Measurements from ENCODE around the gene REST. TPM values are rescaled to one million over a fixed set of nuclear protein-coding genes. Genes with fewer than 3 reads are reported as not detected.

Gene REST
- total and polyA plus RNA-seq, 9 of the 15 experiments (the other 6 are each of a cell fraction or from before 2014, with no cell fraction given) = 2.9 to 24.0 (median 19.2) TPM

DNA sequence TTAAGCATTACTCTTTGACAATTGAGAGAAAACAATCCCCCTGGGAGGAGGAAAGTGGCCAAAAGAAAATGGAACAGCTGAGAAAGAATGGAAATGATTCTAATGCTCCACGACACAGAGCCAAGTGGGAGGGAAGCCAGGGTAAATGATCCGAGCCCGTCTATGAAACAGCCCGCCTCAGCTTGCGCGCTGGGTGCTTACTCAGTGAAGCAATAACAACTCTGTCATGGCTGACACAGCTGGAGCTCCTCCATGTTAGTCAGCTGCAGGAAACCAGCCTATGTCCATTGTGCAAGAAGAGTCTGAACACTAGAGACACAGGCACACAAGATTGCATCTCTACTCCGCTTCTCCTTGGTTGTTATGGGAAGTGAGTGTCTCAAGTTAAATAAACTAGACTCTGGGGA is 50.4 kb downstream of the REST start:
- ATAC-seq (peak; percentile 82), FAIRE-seq (peak; percentile 83), DNase-seq (ENCODE audit: extremely low read depth in 1 of 4, low spot score in 3 of 4) (peak in 3 of 4 experiments; percentile 11 to 48 (median 35))
- H3K4me1 ChIP-seq (replicated peaks in 1 of 2; ENCODE audit: control insufficient read depth in 2 of 2, insufficient read depth in 2 of 2, low read length in 2 of 2) = peaks cover 0 to 11% of the 10 kb centered on the region in 2 experiments; a peak in 2 of 5 replicates
- peak overlapping the region; percentile 61 for H3K4me2 ChIP-seq (ENCODE audit: insufficient read depth, low read length)
- no peak overlapping the region for H3K4me3 ChIP-seq
- H4K20me1 ChIP-seq (replicated peaks; ENCODE audit: control insufficient read depth, insufficient read depth, low read length) = no peaks in the 10 kb centered on the region
- no peaks in the 10 kb centered on the region for H3K9me1 ChIP-seq (ENCODE audit: control insufficient read depth, insufficient read depth, low read length)
- ChIA-PET CTCF (ENCODE audit: low intra/inter-chr PET ratio) (no interaction called here), POLR2A (no interaction called here)
- no peaks in the 10 kb centered on the region for H3K79me2 ChIP-seq (ENCODE audit: control insufficient read depth, insufficient read depth, low read length)
- no peaks in the 10 kb centered on the region for H3K9me3 ChIP-seq (replicated peaks; ENCODE audit: control insufficient read depth, insufficient read depth, low read depth, low read length)
- peaks cover 0 to 5% of the 10 kb centered on the region in 2 experiments; a peak in 3 of 5 replicates for H3K27me3 ChIP-seq (ENCODE audit: control insufficient read depth in 2 of 2, insufficient read depth in 2 of 2, low read length in 2 of 2)
- peak overlapping the region; percentile 86 for H2AFZ ChIP-seq (ENCODE audit: low read depth, low read length)
- in situ Hi-C loops (cut with MboI) = no loop called here
- no peak overlapping the region for H3K27ac ChIP-seq (ENCODE audit: extremely low read depth, low read depth, low read length)
- WGBS (ENCODE audit: insufficient coverage, low coverage, missing lambda C conversion rate) = 10% methylated on average over 6 of the region's 7 CpGs
- peaks cover 8% of the 10 kb centered on the region; the same call in 2 of the 3 replicates for H3K36me3 ChIP-seq (ENCODE audit: control insufficient read depth, insufficient read depth, low read length)
- no TSS peak for BruUV-seq (replicated peaks)
- peak overlapping the region; percentile 18 to 22; a peak in 2 of 4 replicates for H3K9ac ChIP-seq (ENCODE audit: insufficient read depth in 1 of 2, low read depth in 2 of 2, low read length in 2 of 2)
- intact Hi-C loops (cut with micrococcal nuclease) = loop anchor here (5.0 to 10.0 kb wide), 2 partner anchors 46 to 113 kb away; no protein-coding TSS in a partner anchor
- TF ChIP-seq RBFOX2 (IDR thresholded peaks at IDR 0.05; ENCODE audit: low read depth, low read length) (no peak), GABPB1 (CRISPR knock-in tag; IDR thresholded peaks at IDR 0.05) (no peak), CXXC5 (CRISPR knock-in tag; IDR thresholded peaks at IDR 0.05) (0 out of 2 replicates have a peak, but pooled peaks have one; percentile 28), ZNF740 (CRISPR knock-in tag; IDR thresholded peaks at IDR 0.05) (no peak), ZNF740 (tag; IDR thresholded peaks at IDR 0.05) (no peak), TEAD1 (CRISPR knock-in tag; IDR thresholded peaks at IDR 0.05) (0 out of 4 replicates have a peak, but pooled peaks of 1 of the 2 experiments have one; percentile 39), NELFE (IDR thresholded peaks at IDR 0.05; ENCODE audit: insufficient read depth, insufficient read length) (no peak), KLF6 (CRISPR knock-in tag; IDR thresholded peaks at IDR 0.05; ENCODE audit: borderline replicate concordance) (peak; percentile 42; the same call in 1 of the 2 replicates), ZNF449 (CRISPR knock-in tag; IDR thresholded peaks at IDR 0.05) (no peak; the same call in 1 of the 2 replicates), MBD1 (CRISPR knock-in tag; IDR thresholded peaks at IDR 0.05) (no peak), IRF2 (CRISPR knock-in tag; IDR thresholded peaks at IDR 0.05) (no peak), MIER1 (IDR thresholded peaks at IDR 0.05; ENCODE audit: low read depth) (no peak), ZNF282 (CRISPR knock-in tag; IDR thresholded peaks at IDR 0.05) (no peak), NR1H2 (CRISPR knock-in tag; IDR thresholded peaks at IDR 0.05) (no peak), ZNF232 (CRISPR knock-in tag; IDR thresholded peaks at IDR 0.05) (no peak)

All from K562 (cell line).